Dermis microvascular lymphatic vessel endothelial cell (primary cell): ENCODE measurements around the gene NIT1. TPM values are rescaled to one million over a fixed set of nuclear protein-coding genes. Genes with fewer than 3 reads are reported as not detected.

Experiments
- total RNA-seq: library from RNA; depleted of rRNA; stranded (reverse); fragments of >200 nt; gene quantifications from 2 replicates; pipeline ENCODE4 v1.2.1, GENCODE V29; 2014

Gene NIT1
- total RNA-seq, 1 donor from 2014 or later: 8.6 TPM

Other genes starting within 250 kb of the NIT1 start
- not detected in 2 replicates for gene ITLN1, start 232.9 kb upstream of the NIT1 start, total RNA-seq
- gene ITLN2, start 163.3 kb upstream of the NIT1 start, total RNA-seq: not detected in 2 replicates
- 92.2 and 191 TPM in 2 replicates for gene F11R, start 97.0 kb upstream of the NIT1 start, total RNA-seq
- 6.0 and 6.7 TPM in 2 replicates for gene TSTD1, start 79.1 kb upstream of the NIT1 start, total RNA-seq
- 83.2 and 94.9 TPM in 2 replicates for gene USF1, start 72.1 kb upstream of the NIT1 start, total RNA-seq
- gene ARHGAP30, start 48.2 kb upstream of the NIT1 start, total RNA-seq: not detected in 2 replicates
- gene NECTIN4, start 28.5 kb upstream of the NIT1 start, total RNA-seq: under 0.01 and 0.26 TPM in 2 replicates
- gene KLHDC9, start 19.7 kb upstream of the NIT1 start, total RNA-seq: 0.76 and 1.7 TPM in 2 replicates
- gene PFDN2, start 68 bp upstream of the NIT1 start, total RNA-seq: 27.7 and 31.1 TPM in 2 replicates
- gene DEDD, start 14.6 kb downstream of the NIT1 start, total RNA-seq: 32.3 and 60.6 TPM in 2 replicates
- 108 and 127 TPM in 2 replicates for gene UFC1, start 35.9 kb downstream of the NIT1 start, total RNA-seq
- gene USP21, start 41.4 kb downstream of the NIT1 start, total RNA-seq: 3.3 and 5.6 TPM in 2 replicates
- gene PPOX, start 48.3 kb downstream of the NIT1 start, total RNA-seq: 13.0 and 18.3 TPM in 2 replicates
- gene B4GALT3, start 59.4 kb downstream of the NIT1 start, total RNA-seq: 17.5 and 28.6 TPM in 2 replicates
- gene ADAMTS4, start 80.9 kb downstream of the NIT1 start, total RNA-seq: 12.5 and 15.8 TPM in 2 replicates
- 196 and 206 TPM in 2 replicates for gene NDUFS2, start 84.3 kb downstream of the NIT1 start, total RNA-seq
- 0.13 and 0.26 TPM in 2 replicates for gene FCER1G, start 97.2 kb downstream of the NIT1 start, total RNA-seq
- gene APOA2, start 105.5 kb downstream of the NIT1 start, total RNA-seq: not detected in 2 replicates
- gene TOMM40L, start 108.0 kb downstream of the NIT1 start, total RNA-seq: 12.2 and 14.4 TPM in 2 replicates
- not detected in 2 replicates for gene NR1I3, start 120.1 kb downstream of the NIT1 start, total RNA-seq
- gene PCP4L1, start 140.6 kb downstream of the NIT1 start, total RNA-seq: not detected in 2 replicates
- 1.5 and 2.0 TPM in 2 replicates for gene MPZ, start 191.9 kb downstream of the NIT1 start, total RNA-seq
- gene SDHC, start 196.3 kb downstream of the NIT1 start, total RNA-seq: 18.0 and 21.5 TPM in 2 replicates
- gene CFAP126, start 249.8 kb downstream of the NIT1 start, total RNA-seq: not detected in 2 replicates